K562 (cell line): Measurements from ENCODE around the gene CCDC15. TPM values are rescaled to one million over a fixed set of nuclear protein-coding genes. Genes with fewer than 3 reads are reported as not detected.

Experiments
- ZBTB40 ChIP-seq, 2 experiments: fragments of 450-650 bp in 1 of 2; sonication (generic) in 1 of 2; formaldehyde crosslinking in 1 of 2; IDR thresholded peaks; 2 replicates each; pipeline versions ENCODE4 v1.7.1 to v1.9.0; 2016 to 2022; ENCODE audit warnings: inconsistent platforms in 1 of 2, mild to moderate bottlenecking in 1 of 2, missing genetic modification reagents in 1 of 2
- polyA plus RNA-seq, 8 experiments: library from polyadenylated mRNA; depleted of rRNA in 4 of 8; stranded (reverse) in 5 of 8; unstranded in 3 of 8; fragments of >200 nt; fragmentation: Nextera tagmentation in 2 of 8; fragmentation: Illumina TruSeq in 1 of 8; extraction: Ambion mirVana in 2 of 8; extraction: Trizol in 1 of 8; gene quantifications; 2 replicates each; pipeline versions ENCODE4 v1.2.1 to v1.2.3, GENCODE V29; 2011 to 2014; ENCODE audit warnings: inconsistent platforms in 1 of 8, missing spikeins in 1 of 8
- total RNA-seq, 7 experiments: library from RNA; depleted of rRNA in 6 of 7; stranded (reverse); fragments of >200 nt in 6 of 7; fragmentation: Illumina TruSeq in 2 of 7; extraction: Trizol in 2 of 7; gene quantifications; 2 replicates each; pipeline versions ENCODE4 v1.2.1 to v1.2.3, GENCODE V29; 2011 to 2021; ENCODE audit warnings: low replicate concordance in 1 of 7

CCDC15 gene
- total and polyA plus RNA-seq, 9 of the 15 experiments (the other 6 are each of a cell fraction or from before 2014, with no cell fraction given) = 1.9 to 9.2 (median 3.9) TPM

- TF ChIP-seq ZBTB40 (IDR thresholded peaks at IDR 0.05) = no peak
- no peak for TF ChIP-seq ZBTB40 (CRISPR knock-in tag; IDR thresholded peaks at IDR 0.05)
- TF ChIP-seq, all 486 proteins: peak for 0
Measured at GRCh38 chr11:125076378-125076945, 122.5 kb downstream of the CCDC15 start (continued).
